WTC11 (cell line): ENCODE data around the gene NOM1. TPM values are rescaled to one million over a fixed set of nuclear protein-coding genes. Genes with fewer than 3 reads are reported as not detected.

Source experiments
- ATAC-seq: fragments of 200-7000 bp; cut with Tn5 transposase; 2 replicates; pipeline ENCODE4 v1.10.0; 2021; ENCODE audit warnings: mild to moderate bottlenecking, moderate library complexity
- CTCF ChIA-PET: fragments of 300-600 bp; sonication (Branson Sonifier 250); formaldehyde crosslinking; loops from one replicate; lab custom pipeline; 2021; ENCODE audit warnings: antibody characterized with exemption; lab: Charles Lee
- POLR2A ChIA-PET: fragments of 350-600 bp; sonication (Branson Sonifier 250); formaldehyde crosslinking; loops from one replicate; lab custom pipeline; 2021; ENCODE audit warnings: antibody characterized with exemption; lab: Charles Lee
- DNase-seq: peaks from one replicate; pipeline ENCODE4 v3.0.0; 2021; ENCODE audit warnings: low spot score
- H3K27ac Mint-ChIP-seq: 2 replicates; pipeline ENCODE4 v1.8.0; 2021; ENCODE audit warnings: mixed read lengths
- H3K27me3 Mint-ChIP-seq: 2 replicates; pipeline ENCODE4 v1.8.0; 2021; ENCODE audit warnings: low read depth, mild to moderate bottlenecking, moderate library complexity, mixed read lengths
- H3K36me3 Mint-ChIP-seq: 2 replicates; pipeline ENCODE4 v1.8.0; 2021; ENCODE audit warnings: mixed read lengths
- H3K4me1 Mint-ChIP-seq: 2 replicates; pipeline ENCODE4 v1.8.0; 2022; ENCODE audit warnings: mixed read lengths
- H3K4me3 Mint-ChIP-seq: 2 replicates; pipeline ENCODE4 v1.8.0; 2021; ENCODE audit warnings: mild to moderate bottlenecking, moderate library complexity, mixed read lengths
- H3K9me3 Mint-ChIP-seq: 2 replicates; pipeline ENCODE4 v1.8.0; 2021; ENCODE audit warnings: mixed read lengths
- CBFB ChIP-seq: sonication (generic); formaldehyde crosslinking; IDR thresholded peaks from 2 replicates; pipeline ENCODE4 v1.8.1; 2022; ENCODE audit warnings: mild to moderate bottlenecking, low read depth, missing genetic modification reagents
- E2F4 ChIP-seq: sonication (generic); formaldehyde crosslinking; IDR thresholded peaks from 2 replicates; pipeline ENCODE4 v1.8.1; 2022; ENCODE audit warnings: low read depth, mild to moderate bottlenecking, moderate library complexity, missing genetic modification reagents, borderline replicate concordance
- ELF4 ChIP-seq: sonication (generic); formaldehyde crosslinking; IDR thresholded peaks from 2 replicates; pipeline ENCODE4 v1.8.1; 2022; ENCODE audit warnings: low read depth, mild to moderate bottlenecking, moderate library complexity, missing genetic modification reagents
- ERG ChIP-seq: fragments of 250-450 bp; sonication (Bioruptor Pico); IDR thresholded peaks from 2 replicates; pipeline ENCODE4 v1.8.0; 2021; ENCODE audit warnings: mild to moderate bottlenecking
- ESRRA ChIP-seq: sonication (generic); formaldehyde crosslinking; IDR thresholded peaks from 2 replicates; pipeline ENCODE4 v1.8.1; 2022; ENCODE audit warnings: mild to moderate bottlenecking, missing genetic modification reagents, borderline replicate concordance
- FOXP1 ChIP-seq: sonication (generic); formaldehyde crosslinking; IDR thresholded peaks from 2 replicates; pipeline ENCODE4 v1.8.0; 2022; ENCODE audit warnings: missing genetic modification reagents, mild to moderate bottlenecking, moderate library complexity, borderline replicate concordance
- HMGA2 ChIP-seq: fragments of 250-450 bp; sonication (Bioruptor Pico); IDR thresholded peaks from 2 replicates; pipeline ENCODE4 v1.4.0; 2021; ENCODE audit warnings: mild to moderate bottlenecking, moderate library complexity
- JAZF1 ChIP-seq: fragments of 250-450 bp; sonication (Bioruptor Pico); IDR thresholded peaks from 2 replicates; pipeline ENCODE4 v1.9.0; 2021; ENCODE audit warnings: moderate library complexity, mild to moderate bottlenecking, inconsistent platforms
- JUN ChIP-seq: sonication (generic); formaldehyde crosslinking; IDR thresholded peaks from 2 replicates; pipeline ENCODE4 v1.8.0; 2023; ENCODE audit warnings: mild to moderate bottlenecking, missing genetic modification reagents
- NFE2L1 ChIP-seq: sonication (generic); formaldehyde crosslinking; IDR thresholded peaks from 2 replicates; pipeline ENCODE4 v1.8.1; 2023; ENCODE audit warnings: missing genetic modification reagents
- PRRX2 ChIP-seq: fragments of 250-450 bp; sonication (Bioruptor Pico); IDR thresholded peaks from 2 replicates; pipeline ENCODE4 v1.8.0; 2021; ENCODE audit warnings: mild to moderate bottlenecking
- RELA ChIP-seq: sonication (generic); formaldehyde crosslinking; IDR thresholded peaks from 2 replicates; pipeline ENCODE4 v1.8.1; 2022; ENCODE audit warnings: missing genetic modification reagents, mild to moderate bottlenecking, borderline replicate concordance
- SMAD3 ChIP-seq: sonication (generic); formaldehyde crosslinking; IDR thresholded peaks from 2 replicates; pipeline ENCODE4 v1.8.0; 2022; ENCODE audit warnings: missing genetic modification reagents, mild to moderate bottlenecking, borderline replicate concordance
- ZMAT4 ChIP-seq: fragments of 250-450 bp; sonication (Bioruptor Pico); IDR thresholded peaks from 2 replicates; pipeline ENCODE4 v1.9.0; 2021; ENCODE audit warnings: mild to moderate bottlenecking
- ZNF263 ChIP-seq: sonication (generic); formaldehyde crosslinking; IDR thresholded peaks from 2 replicates; pipeline ENCODE4 v1.8.1; 2022; ENCODE audit warnings: low read depth, mild to moderate bottlenecking, moderate library complexity, missing genetic modification reagents
- ZNF317 ChIP-seq: sonication (generic); formaldehyde crosslinking; IDR thresholded peaks from 2 replicates; pipeline ENCODE4 v1.8.1; 2023; ENCODE audit warnings: low read depth, mild to moderate bottlenecking, moderate library complexity, missing genetic modification reagents, borderline replicate concordance
- ZNF532 ChIP-seq: fragments of 250-450 bp; sonication (Bioruptor Pico); IDR thresholded peaks from 2 replicates; pipeline ENCODE4 v1.9.0; 2021; ENCODE audit warnings: mild to moderate bottlenecking, borderline replicate concordance
- ZNF671 ChIP-seq: fragments of 250-450 bp; sonication (Bioruptor Pico); IDR thresholded peaks from 2 replicates; pipeline ENCODE4 v1.8.0; 2021; ENCODE audit warnings: mild to moderate bottlenecking
- total RNA-seq: library from RNA; stranded (reverse); gene quantifications from 3 replicates; pipeline ENCODE4 v1.2.3, GENCODE V29; 2021
- TF ChIP-seq, protein P1 (sequence below): fragments of 200-600 bp; IDR thresholded peaks from 2 replicates; pipeline ENCODE4 v1.8.0; 2022; ENCODE audit warnings: antibody characterized with exemption
- TF ChIP-seq, protein P2 (sequence below): fragments of 250-450 bp; sonication (Bioruptor Pico); IDR thresholded peaks from 2 replicates; pipeline ENCODE4 v1.9.0; 2021; ENCODE audit warnings: moderate library complexity, mild to moderate bottlenecking, inconsistent platforms, borderline replicate concordance
- TF ChIP-seq, protein P3 (sequence below): sonication (generic); formaldehyde crosslinking; IDR thresholded peaks from 2 replicates; pipeline ENCODE4 v1.8.1; 2022; ENCODE audit warnings: mild to moderate bottlenecking, missing genetic modification reagents, moderate library complexity, borderline replicate concordance
- TF ChIP-seq, protein P4 (sequence below): sonication (generic); formaldehyde crosslinking; IDR thresholded peaks from 2 replicates; pipeline ENCODE4 v1.8.0; 2022; ENCODE audit warnings: mild to moderate bottlenecking, missing genetic modification reagents

NOM1 gene
- total RNA-seq, 1 experiment from 2014 or later, result 38.5 TPM

DNA sequence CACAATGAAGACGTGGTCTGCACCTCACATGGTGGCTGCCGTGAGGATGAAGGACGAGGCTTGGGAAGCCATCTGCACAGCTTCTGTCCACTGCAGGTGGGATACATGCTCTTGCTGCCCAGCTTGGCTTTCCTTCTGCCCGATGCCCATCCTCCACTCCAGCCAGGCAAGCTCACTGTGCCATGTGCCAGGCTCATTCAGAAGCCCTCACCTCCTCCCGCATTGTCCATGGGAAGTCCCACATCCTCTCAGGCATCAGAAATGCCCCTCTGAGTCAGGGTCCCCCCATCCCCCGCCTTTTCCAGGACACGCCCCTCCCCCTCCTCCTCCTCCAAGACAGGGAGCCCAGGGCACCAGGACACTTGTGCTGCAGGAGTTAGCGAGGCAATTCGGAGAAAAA, 4.6 kb upstream of the NOM1 start:
- H3K4me3 Mint-ChIP-seq, result no peak overlapping the region
- peaks cover 11% of the 10 kb centered on the region; the same call in 1 of the 2 replicates for H3K4me1 Mint-ChIP-seq
- peaks cover 10% of the 10 kb centered on the region for H3K9me3 Mint-ChIP-seq
- peaks cover 21% of the 10 kb centered on the region for H3K27me3 Mint-ChIP-seq
- TF ChIP-seq, protein P1, sequence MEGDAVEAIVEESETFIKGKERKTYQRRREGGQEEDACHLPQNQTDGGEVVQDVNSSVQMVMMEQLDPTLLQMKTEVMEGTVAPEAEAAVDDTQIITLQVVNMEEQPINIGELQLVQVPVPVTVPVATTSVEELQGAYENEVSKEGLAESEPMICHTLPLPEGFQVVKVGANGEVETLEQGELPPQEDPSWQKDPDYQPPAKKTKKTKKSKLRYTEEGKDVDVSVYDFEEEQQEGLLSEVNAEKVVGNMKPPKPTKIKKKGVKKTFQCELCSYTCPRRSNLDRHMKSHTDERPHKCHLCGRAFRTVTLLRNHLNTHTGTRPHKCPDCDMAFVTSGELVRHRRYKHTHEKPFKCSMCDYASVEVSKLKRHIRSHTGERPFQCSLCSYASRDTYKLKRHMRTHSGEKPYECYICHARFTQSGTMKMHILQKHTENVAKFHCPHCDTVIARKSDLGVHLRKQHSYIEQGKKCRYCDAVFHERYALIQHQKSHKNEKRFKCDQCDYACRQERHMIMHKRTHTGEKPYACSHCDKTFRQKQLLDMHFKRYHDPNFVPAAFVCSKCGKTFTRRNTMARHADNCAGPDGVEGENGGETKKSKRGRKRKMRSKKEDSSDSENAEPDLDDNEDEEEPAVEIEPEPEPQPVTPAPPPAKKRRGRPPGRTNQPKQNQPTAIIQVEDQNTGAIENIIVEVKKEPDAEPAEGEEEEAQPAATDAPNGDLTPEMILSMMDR, result no peak
- TF ChIP-seq ZNF317 (CRISPR knock-in tag) (no peak), ELF4 (no peak), JUN (CRISPR knock-in tag) (no peak), RELA (CRISPR knock-in tag) (no peak), ZNF532 (CRISPR knock-in tag) (no peak)
- H3K27ac Mint-ChIP-seq, result no peak overlapping the region
- DNase-seq (peak; percentile 30), ATAC-seq (peak; percentile 9; the same call in 1 of the 2 replicates)
- POLR2A ChIA-PET, result interaction anchor here (0.6 kb wide), 1 partner anchor 31 kb away, joined by 3 read pairs; no protein-coding TSS in a partner anchor
- peaks cover 9% of the 10 kb centered on the region for H3K36me3 Mint-ChIP-seq
- CTCF ChIA-PET, result no interaction called here

GRCh38 chr7:156947120-156947843, 2.2 kb upstream of the NOM1 start:
- Mint-ChIP-seq H3K27ac (no peak overlapping the region), H3K9me3 (no peaks in the 10 kb centered on the region), H3K4me1 (peaks cover 29% of the 10 kb centered on the region), H3K27me3 (peaks cover 7% of the 10 kb centered on the region), H3K36me3 (peaks cover 4% of the 10 kb centered on the region), H3K4me3 (peak overlapping the region; percentile 19; the same call in 1 of the 2 replicates)
- ChIA-PET POLR2A (interaction anchor here (0.9 kb wide), 1 partner anchor 54 kb away, joined by 3 read pairs; the partner anchor contains the start of gene LMBR1), CTCF (interaction anchor here (1.2 kb wide), 1 partner anchor 7 kb away, joined by 3 read pairs; no protein-coding TSS in a partner anchor)
- ATAC-seq, result no peak
- no peak for DNase-seq
- TF ChIP-seq SMAD3 (CRISPR knock-in tag), result no peak
- TF ChIP-seq, protein P2, sequence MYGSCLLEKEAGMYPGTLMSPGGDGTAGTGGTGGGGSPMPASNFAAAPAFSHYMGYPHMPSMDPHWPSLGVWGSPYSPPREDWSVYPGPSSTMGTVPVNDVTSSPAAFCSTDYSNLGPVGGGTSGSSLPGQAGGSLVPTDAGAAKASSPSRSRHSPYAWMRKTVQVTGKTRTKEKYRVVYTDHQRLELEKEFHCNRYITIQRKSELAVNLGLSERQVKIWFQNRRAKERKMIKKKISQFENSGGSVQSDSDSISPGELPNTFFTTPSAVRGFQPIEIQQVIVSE, result no peak
- TF ChIP-seq, protein P3, sequence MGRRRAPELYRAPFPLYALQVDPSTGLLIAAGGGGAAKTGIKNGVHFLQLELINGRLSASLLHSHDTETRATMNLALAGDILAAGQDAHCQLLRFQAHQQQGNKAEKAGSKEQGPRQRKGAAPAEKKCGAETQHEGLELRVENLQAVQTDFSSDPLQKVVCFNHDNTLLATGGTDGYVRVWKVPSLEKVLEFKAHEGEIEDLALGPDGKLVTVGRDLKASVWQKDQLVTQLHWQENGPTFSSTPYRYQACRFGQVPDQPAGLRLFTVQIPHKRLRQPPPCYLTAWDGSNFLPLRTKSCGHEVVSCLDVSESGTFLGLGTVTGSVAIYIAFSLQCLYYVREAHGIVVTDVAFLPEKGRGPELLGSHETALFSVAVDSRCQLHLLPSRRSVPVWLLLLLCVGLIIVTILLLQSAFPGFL (CRISPR knock-in tag), result no peak
- TF ChIP-seq PRRX2 (CRISPR knock-in tag), result no peak
- TF ChIP-seq JAZF1 (CRISPR knock-in tag), result no peak
- no peak for TF ChIP-seq ESRRA (CRISPR knock-in tag)
- TF ChIP-seq E2F4 (CRISPR knock-in tag), result no peak
- TF ChIP-seq FOXP1 (CRISPR knock-in tag), result no peak
- TF ChIP-seq ZNF263, result no peak
- TF ChIP-seq ZMAT4, result no peak
- no peak for TF ChIP-seq ZNF671 (CRISPR knock-in tag)
- TF ChIP-seq ELF4, result no peak
- no peak for TF ChIP-seq NFE2L1 (CRISPR knock-in tag)
- TF ChIP-seq, protein P4, sequence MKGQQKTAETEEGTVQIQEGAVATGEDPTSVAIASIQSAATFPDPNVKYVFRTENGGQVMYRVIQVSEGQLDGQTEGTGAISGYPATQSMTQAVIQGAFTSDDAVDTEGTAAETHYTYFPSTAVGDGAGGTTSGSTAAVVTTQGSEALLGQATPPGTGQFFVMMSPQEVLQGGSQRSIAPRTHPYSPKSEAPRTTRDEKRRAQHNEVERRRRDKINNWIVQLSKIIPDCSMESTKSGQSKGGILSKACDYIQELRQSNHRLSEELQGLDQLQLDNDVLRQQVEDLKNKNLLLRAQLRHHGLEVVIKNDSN, result no peak
- no peak for TF ChIP-seq CBFB
- no peak for TF ChIP-seq HMGA2 (CRISPR knock-in tag)
- no peak for TF ChIP-seq ERG (CRISPR knock-in tag)
